Omental fat pad (tissue), 4 donors: ENCODE data around the gene PRR18. TPM values are rescaled to one million over a fixed set of nuclear protein-coding genes. Genes with fewer than 3 reads are reported as not detected.

ENCODE experiments used
- ATAC-seq: fragments of 150-250 bp; one replicate; pipeline ENCODE4 v1.9.1; 2016; ENCODE audit warnings: mild to moderate bottlenecking, moderate library complexity; ENCODE audit not compliant: low FRiP score
- DNase-seq: peaks from one replicate; pipeline ENCODE4 v3.0.0-alpha.2; 2019; ENCODE audit warnings: low spot score
- CTCF ChIP-seq, 3 donors: fragments of 450-650 bp; IDR thresholded peaks; one replicate each; pipeline ENCODE4 v1.5.1; 2016 to 2017; ENCODE audit warnings: antibody characterized with exemption in 3 of 3, mild to moderate bottlenecking in 3 of 3, moderate library complexity in 2 of 3
- total RNA-seq, 4 donors: library from RNA; depleted of rRNA; stranded (reverse); fragments of >200 nt; gene quantifications; one replicate each; pipeline ENCODE4 v1.1.0, GENCODE V29; 2016

Gene PRR18
- total RNA-seq, 4 donors from 2014 or later = 0.37 to 0.63 (median 0.38) TPM; not detected in 1

GRCh38 chr6:166278579-166279392 is 29.4 kb downstream of the PRR18 start:
- DNase-seq (no peak), ATAC-seq (no peak)
- no peak for TF ChIP-seq CTCF (IDR thresholded peaks at IDR 0.05)

GRCh38 chr6:166277892-166278578 is 30.2 kb downstream of the PRR18 start:
- ATAC-seq (no peak), DNase-seq (no peak)
- no peak for TF ChIP-seq CTCF (IDR thresholded peaks at IDR 0.05)

DNA sequence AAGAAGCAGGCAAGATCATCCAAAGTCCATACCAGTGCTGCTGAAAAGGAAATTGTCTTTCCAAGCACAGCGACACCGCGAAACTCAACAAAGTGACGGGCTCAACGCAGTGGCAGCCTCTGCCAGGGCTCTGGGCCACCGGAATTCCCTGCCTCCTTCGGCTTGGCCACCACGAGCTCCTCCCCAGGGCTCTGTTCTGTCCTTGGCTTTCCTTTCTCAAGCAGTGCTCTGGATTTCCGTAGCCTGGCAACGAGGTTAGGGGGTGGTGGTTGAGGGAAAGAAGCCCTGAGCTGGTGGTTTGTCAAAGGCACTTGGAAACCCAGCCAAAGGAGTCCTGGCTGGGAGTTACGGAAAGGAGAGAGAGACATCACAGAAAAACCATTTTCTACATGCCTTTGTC is 31.2 kb downstream of the PRR18 start:
- no peak for TF ChIP-seq CTCF (IDR thresholded peaks at IDR 0.05)
- ATAC-seq (no peak), DNase-seq (no peak)

- ATAC-seq = no peak
- peak in 1 of 3 donors; percentile 60 for TF ChIP-seq CTCF (IDR thresholded peaks at IDR 0.05)
- DNase-seq = peak; percentile 57
Observed at GRCh38 chr6:166275714-166276166, 32.5 kb downstream of the PRR18 start.

DNA sequence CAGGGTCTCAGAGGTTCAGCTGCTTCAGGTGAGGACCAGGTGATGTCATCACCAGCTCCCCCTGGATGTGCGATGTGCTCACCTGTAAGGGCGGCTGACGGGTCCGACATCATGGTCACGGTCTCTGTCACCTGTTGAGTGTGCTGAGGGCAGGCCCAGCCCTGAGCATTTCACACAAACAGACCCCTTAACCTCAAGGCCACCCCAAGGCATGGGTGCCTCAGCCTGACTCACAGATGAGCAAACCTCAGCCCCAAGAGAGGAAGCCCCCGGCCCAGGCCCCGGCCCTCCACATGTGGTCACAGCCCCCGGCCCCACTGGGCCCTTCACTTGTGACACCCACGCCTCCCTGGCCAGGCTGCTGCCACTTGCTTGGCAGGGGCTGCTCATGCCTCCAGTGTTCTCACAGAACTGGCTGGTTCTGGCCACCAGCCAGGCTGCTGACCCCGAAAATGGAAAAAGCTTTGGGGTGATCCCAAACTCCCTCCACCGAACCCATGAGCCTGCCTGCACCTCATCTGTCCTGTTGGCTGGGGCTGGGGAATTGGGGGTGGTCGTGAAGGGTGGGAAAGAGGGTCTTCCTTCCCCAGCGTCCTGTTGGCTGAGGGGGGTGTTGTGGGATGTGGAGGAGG is 33.3 kb downstream of the PRR18 start:
- ATAC-seq (no peak), DNase-seq (no peak)
- no peak for TF ChIP-seq CTCF (IDR thresholded peaks at IDR 0.05)

- ATAC-seq = no peak
- TF ChIP-seq CTCF (IDR thresholded peaks at IDR 0.05) = no peak
Observed at GRCh38 chr6:166274163-166274562, 34.0 kb downstream of the PRR18 start.

More at GRCh38 chr6:166274163-166274562, 34.0 kb downstream of the PRR18 start:
- DNase-seq = no peak
